Chondrocyte (in vitro differentiated cells): ENCODE data around the gene PRPF6. TPM values are rescaled to one million over a fixed set of nuclear protein-coding genes. Genes with fewer than 3 reads are reported as not detected.
A peak's percentile ranks its signal among the peaks of the same experiment; 100 is the strongest.

ENCODE experiments used
- DNase-seq: peaks from one replicate; pipeline ENCODE4 v3.0.0; 2021; ENCODE audit warnings: mixed read lengths, low spot score
- H3K27ac Mint-ChIP-seq: one replicate; pipeline ENCODE4 v1.8.0; 2021; ENCODE audit warnings: mild to moderate bottlenecking, moderate library complexity, mixed read lengths; ENCODE audit not compliant: unreplicated experiment
- H3K27me3 Mint-ChIP-seq: 2 replicates; pipeline ENCODE4 v1.8.0; 2021; ENCODE audit warnings: low read depth, mixed read lengths
- H3K36me3 Mint-ChIP-seq: 2 replicates; pipeline ENCODE4 v1.8.0; 2021; ENCODE audit warnings: low read depth, mixed read lengths
- H3K4me1 Mint-ChIP-seq: 2 replicates; pipeline ENCODE4 v1.8.0; 2021; ENCODE audit warnings: low read depth, mild to moderate bottlenecking, mixed read lengths
- H3K4me3 Mint-ChIP-seq: one replicate; pipeline ENCODE4 v1.8.0; 2021; ENCODE audit warnings: mild to moderate bottlenecking, moderate library complexity, mixed read lengths; ENCODE audit not compliant: unreplicated experiment
- H3K9me3 Mint-ChIP-seq: 2 replicates; pipeline ENCODE4 v1.8.0; 2021; ENCODE audit warnings: low read depth, mixed read lengths
- CTCF ChIP-seq: fragments of 200-600 bp; sonication (generic); IDR thresholded peaks from 2 replicates; pipeline ENCODE4 v1.5.0; 2021; ENCODE audit warnings: antibody characterized with exemption, mild to moderate bottlenecking, moderate library complexity
- total RNA-seq: library from RNA; stranded (reverse); gene quantifications from 3 replicates; pipeline ENCODE4 v1.2.1, GENCODE V29; 2021

The PRPF6 gene
- total RNA-seq, 1 donor from 2014 or later, result 49.0 TPM

- Mint-ChIP-seq H3K9me3 (no peaks in the 10 kb centered on the region), H3K4me3 (no peak overlapping the region), H3K27me3 (no peaks in the 10 kb centered on the region), H3K36me3 (peaks cover 3% of the 10 kb centered on the region), H3K27ac (peak overlapping the region; percentile 8), H3K4me1 (peaks cover 19% of the 10 kb centered on the region)
- DNase-seq, result no peak
- no peak for TF ChIP-seq CTCF
Measured at GRCh38 chr20:63944078-63944941, 36.6 kb upstream of the PRPF6 start.

GRCh38 chr20:63945031-63945658 lies 35.8 kb upstream of the PRPF6 start:
- H3K4me1 Mint-ChIP-seq, result peaks cover 26% of the 10 kb centered on the region
- no peaks in the 10 kb centered on the region for H3K9me3 Mint-ChIP-seq
- DNase-seq, result no peak
- H3K36me3 Mint-ChIP-seq, result peaks cover 3% of the 10 kb centered on the region
- H3K27me3 Mint-ChIP-seq, result no peaks in the 10 kb centered on the region
- H3K27ac Mint-ChIP-seq, result no peak overlapping the region
- H3K4me3 Mint-ChIP-seq, result no peak overlapping the region
- TF ChIP-seq CTCF, result no peak

- peaks cover 3% of the 10 kb centered on the region for H3K36me3 Mint-ChIP-seq
- TF ChIP-seq CTCF, result no peak
- peak overlapping the region; percentile 22 for H3K27ac Mint-ChIP-seq
- peaks cover 28% of the 10 kb centered on the region for H3K4me1 Mint-ChIP-seq
- no peak for DNase-seq
- H3K9me3 Mint-ChIP-seq, result no peaks in the 10 kb centered on the region
- H3K4me3 Mint-ChIP-seq, result no peak overlapping the region
- no peaks in the 10 kb centered on the region for H3K27me3 Mint-ChIP-seq
Measured at GRCh38 chr20:63945921-63946920, 34.7 kb upstream of the PRPF6 start.

- no peak for TF ChIP-seq CTCF
- Mint-ChIP-seq H3K36me3 (peaks cover 3% of the 10 kb centered on the region), H3K27ac (peak overlapping the region; percentile 83), H3K4me3 (no peak overlapping the region), H3K27me3 (no peaks in the 10 kb centered on the region), H3K4me1 (peaks cover 30% of the 10 kb centered on the region), H3K9me3 (no peaks in the 10 kb centered on the region)
- DNase-seq, result peak; percentile 73
Measured at GRCh38 chr20:63946986-63947637, 33.8 kb upstream of the PRPF6 start.
